Putamen (tissue), 1 donor: ENCODE data around the gene MAX.
"Not testable (repeated sequence)": the region's sequence is repeated elsewhere in the genome, so short reads cannot be mapped to it uniquely, and the experiment has no call there.

Experiments
- DNase-seq: peaks from one replicate; pipeline ENCODE4 v3.0.0-alpha.2; 2016; ENCODE audit warnings: low spot score

MAX gene

GRCh38 chr14:65034021-65034420, 68.3 kb downstream of the MAX start:
- no peak for DNase-seq

DNA sequence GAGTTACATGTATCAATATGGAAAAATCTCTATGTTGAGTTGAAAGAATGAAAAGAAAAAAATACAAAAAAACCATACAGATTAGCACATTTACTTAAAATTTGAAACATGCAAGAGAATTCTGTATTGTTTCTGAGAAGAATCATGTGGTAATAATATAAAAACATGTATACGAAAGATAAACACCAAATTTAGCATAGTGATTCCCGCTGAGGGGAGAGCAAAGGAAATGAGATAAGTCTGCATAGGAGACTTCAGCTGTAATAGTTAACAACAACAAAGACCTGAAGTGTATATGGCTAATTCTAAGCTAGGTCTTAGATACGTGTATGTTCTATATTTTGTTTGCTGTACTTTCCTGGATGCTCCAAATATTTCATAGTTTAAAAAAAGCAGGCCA, 69.1 kb downstream of the MAX start:
- no peak for DNase-seq

DNA sequence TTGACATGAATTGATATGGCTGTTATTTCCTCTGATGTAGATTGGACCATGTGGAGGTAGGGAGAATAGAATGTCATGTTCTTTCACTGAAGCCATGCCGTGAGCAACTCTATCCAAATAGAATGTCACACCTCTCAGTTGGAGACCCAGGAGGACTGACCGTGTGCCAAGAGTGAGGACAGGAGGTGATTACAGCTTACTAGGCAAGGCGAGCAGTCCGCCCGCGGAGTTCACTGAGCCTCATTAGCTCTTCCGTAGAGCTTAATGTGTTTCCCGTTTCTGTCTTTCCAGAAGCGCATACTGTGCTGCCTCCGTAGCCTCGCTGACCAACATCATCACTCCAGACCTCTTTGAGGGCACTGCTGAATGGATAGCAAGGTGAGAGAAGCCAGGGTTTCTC, 70.0 kb downstream of the MAX start:
- no peak for DNase-seq

- DNase-seq = not testable (repeated sequence)
These were observed 71.0 kb downstream of the MAX start for GRCh38 chr14:65031321-65031720.

DNA sequence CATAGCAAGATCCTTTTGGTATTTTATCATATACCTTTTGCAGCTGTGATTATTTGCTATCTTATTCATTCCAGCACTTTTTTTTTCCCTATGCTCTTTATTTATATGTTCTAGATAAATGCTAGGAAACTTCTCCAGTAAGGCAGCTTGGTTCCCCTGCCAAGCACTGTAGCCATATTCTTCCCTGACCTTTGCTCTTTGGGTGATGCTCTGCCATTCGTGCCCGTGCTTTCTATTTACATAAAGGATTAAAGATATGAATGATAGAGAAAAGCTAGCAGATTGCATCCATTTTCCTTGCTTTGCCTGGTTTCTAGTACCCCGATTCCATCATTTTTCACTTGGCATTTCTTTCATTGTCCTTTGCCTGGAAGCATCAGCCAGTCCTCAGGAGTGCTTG, 73.4 kb downstream of the MAX start:
- no peak for DNase-seq

GRCh38 chr14:65027127-65027799, 75.1 kb downstream of the MAX start:
- no peak for DNase-seq

DNA sequence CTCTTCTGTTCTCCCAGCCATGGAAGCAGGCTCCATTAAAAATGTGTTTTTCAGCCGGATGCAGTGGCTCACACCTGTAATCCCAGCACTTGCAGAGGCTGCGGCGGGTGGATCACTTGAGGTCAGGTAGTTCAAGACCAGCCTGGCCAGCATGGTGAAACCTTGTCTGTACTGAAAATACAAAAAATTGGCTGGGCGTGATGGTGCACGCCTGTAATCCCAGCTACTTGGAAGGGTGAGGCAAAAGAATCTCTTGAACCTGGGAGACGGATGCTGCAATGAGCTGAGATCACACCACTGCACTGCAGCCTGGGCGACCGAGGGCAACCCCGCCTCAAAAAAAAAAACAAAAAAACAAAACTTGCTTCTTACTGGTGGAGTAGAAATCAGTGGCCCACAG, 75.8 kb downstream of the MAX start:
- DNase-seq = no peak

GRCh38 chr14:65025818-65026217, 76.5 kb downstream of the MAX start:
- no peak for DNase-seq
